AG09309 (cell line): ENCODE results near the gene SLC29A3.

Experiments
- DNase-seq: peaks from one replicate; pipeline ENCODE4 v3.0.0-alpha.2; 2010; ENCODE audit warnings: low read depth
- H3K4me3 ChIP-seq: 2 replicates; pipeline ENCODE4 v1.5.1; 2011; ENCODE audit warnings: mild to moderate bottlenecking, low read depth, low read length, moderate library complexity; ENCODE audit not compliant: control insufficient read depth
- CTCF ChIP-seq: IDR thresholded peaks from 2 replicates; pipeline ENCODE4 v1.5.1; 2011; ENCODE audit warnings: mild to moderate bottlenecking, low read depth, low read length, inconsistent platforms; ENCODE audit not compliant: insufficient read depth, control insufficient read depth; ENCODE audit errors: missing control alignments

Gene SLC29A3

GRCh38 chr10:71402005-71402404, 82.9 kb downstream of the SLC29A3 start:
- no peak for DNase-seq
- H3K4me3 ChIP-seq: no peak overlapping the region
- no peak for TF ChIP-seq CTCF

GRCh38 chr10:71404503-71405295, 85.6 kb downstream of the SLC29A3 start:
- TF ChIP-seq CTCF: no peak
- no peak overlapping the region for H3K4me3 ChIP-seq
- no peak for DNase-seq

GRCh38 chr10:71406878-71407277, 87.8 kb downstream of the SLC29A3 start:
- H3K4me3 ChIP-seq: no peak overlapping the region
- DNase-seq: no peak
- no peak for TF ChIP-seq CTCF

GRCh38 chr10:71408436-71409225, 89.6 kb downstream of the SLC29A3 start:
- TF ChIP-seq CTCF: no peak
- no peak for DNase-seq

GRCh38 chr10:71409516-71410104, 90.6 kb downstream of the SLC29A3 start:
- DNase-seq: no peak
- no peak overlapping the region for H3K4me3 ChIP-seq
- TF ChIP-seq CTCF: no peak

More at GRCh38 chr10:71408436-71409225, 89.6 kb downstream of the SLC29A3 start:
- no peak overlapping the region for H3K4me3 ChIP-seq
